Measurements from ENCODE around the gene FLYWCH1. TPM values are rescaled to one million over a fixed set of nuclear protein-coding genes. Genes with fewer than 3 reads are reported as not detected.

The FLYWCH1 gene
- total and polyA plus RNA-seq, 10 of the 15 experiments (the other 5 are each of a cell fraction or from before 2014, with no cell fraction given): 0.47 to 33.8 (median 11.2) TPM

DNA sequence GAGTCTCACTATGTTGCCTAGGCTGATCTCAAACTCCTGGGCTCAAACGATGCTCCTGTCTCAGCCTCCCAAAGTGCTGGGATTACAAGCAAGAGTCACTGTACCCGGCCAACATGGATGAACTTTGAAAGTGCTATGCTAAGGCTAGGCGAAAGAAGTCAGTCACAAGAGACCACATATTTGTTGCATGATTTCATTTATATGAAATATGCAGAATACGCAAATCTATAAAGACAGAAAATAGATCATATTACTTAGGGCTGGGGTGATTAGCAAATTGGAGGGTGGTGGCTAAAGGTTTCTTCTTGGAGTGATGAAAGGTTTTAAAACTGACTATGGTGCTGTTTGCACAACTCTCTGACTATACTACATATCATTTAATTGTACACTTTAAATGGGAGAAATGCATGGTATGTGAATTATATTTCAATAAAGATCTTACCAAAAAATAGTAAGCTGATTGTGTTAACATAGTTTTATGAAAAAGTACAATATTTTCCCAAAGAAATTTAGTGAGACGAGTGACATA is 1.2 kb upstream of the FLYWCH1 start:
- DNase-seq (ENCODE audit: low read depth, low spot score) (no peak), ATAC-seq (no peak), FAIRE-seq (no peak)
- in situ Hi-C loops (cut with MboI) (loop anchor here (5.0 kb wide), 1 partner anchor 33 kb away; no protein-coding TSS in a partner anchor), intact Hi-C loops (cut with micrococcal nuclease; ENCODE audit: unreplicated experiment) (no loop called here)
- H3K4me1 ChIP-seq (ENCODE audit: control insufficient read depth, insufficient read depth, low read length): peaks cover 9% of the 10 kb centered on the region
- H3K27ac ChIP-seq (ENCODE audit: control insufficient read depth, insufficient read depth): no peak overlapping the region
- ChIA-PET POLR2A (interaction anchor here (1.0 to 2.4 kb wide), 5 partner anchors 16 to 69 kb away, joined by 4 to 8 read pairs (median 6); partner anchors contain the start of genes FLYWCH2 and PKMYT1), CTCF (interaction anchor here (0.8 to 2.5 kb wide), 8 partner anchors 10 to 72 kb away, joined by 3 to 14 read pairs (median 6); no protein-coding TSS in a partner anchor), RAD21 (ENCODE audit: unreplicated experiment) (interaction anchor here (1.1 to 2.1 kb wide), 4 partner anchors 10 to 44 kb away, joined by 3 to 19 read pairs (median 6); partner anchors contain the start of gene FLYWCH2), SMC1A (ENCODE audit: uncharacterized antibody, unreplicated experiment) (interaction anchor here (0.6 to 1.1 kb wide), 3 partner anchors 9 to 71 kb away, joined by 3 to 5 read pairs (median 4); no protein-coding TSS in a partner anchor)
- no peak overlapping the region for H3K9ac ChIP-seq (ENCODE audit: control insufficient read depth, insufficient read depth, low read length)
- no TSS peak for BruUV-seq (replicated peaks)
- H2AFZ ChIP-seq (ENCODE audit: control insufficient read depth, low read depth, low read length): no peak overlapping the region
- TF ChIP-seq BHLHE40 (IDR thresholded peaks at IDR 0.05; ENCODE audit: borderline replicate concordance in 1 of 2, low read depth in 2 of 2, low read length in 1 of 2) (no peak), EGR1 (IDR thresholded peaks at IDR 0.05; ENCODE audit: borderline replicate concordance in 1 of 2, low read depth in 2 of 2, low read length in 2 of 2) (no peak), NFIC (IDR thresholded peaks at IDR 0.05; ENCODE audit: low read depth, low read length) (no peak), HCFC1 (IDR thresholded peaks at IDR 0.05; ENCODE audit: low read length) (no peak), POLR2AphosphoS2 (IDR thresholded peaks at IDR 0.05; ENCODE audit: low read depth, low read length) (no peak), BRCA1 (IDR thresholded peaks at IDR 0.05; ENCODE audit: low read depth, low read length) (no peak), MEF2A (IDR thresholded peaks at IDR 0.05; ENCODE audit: insufficient read depth, low read depth, low read length) (no peak)
- peaks cover 0 to 2% of the 10 kb centered on the region in 2 experiments; a peak in 1 of 4 replicates for H3K36me3 ChIP-seq (ENCODE audit: control insufficient read depth in 2 of 2, insufficient read depth in 2 of 2, low read length in 1 of 2)
- peaks cover 9% of the 10 kb centered on the region for H3K79me2 ChIP-seq (ENCODE audit: control insufficient read depth, insufficient read depth, low read length)
- no peaks in the 10 kb centered on the region for H3K9me3 ChIP-seq (replicated peaks; ENCODE audit: control insufficient read depth, insufficient read depth, low read length)
- H4K20me1 ChIP-seq (ENCODE audit: control insufficient read depth, insufficient read depth): no peaks in the 10 kb centered on the region
- H3K4me3 ChIP-seq: no peak overlapping the region
- WGBS (ENCODE audit: insufficient coverage, insufficient replicate concordance, low lambda C conversion rate, missing lambda C conversion rate): 16% methylated on average over 5 of the region's 5 CpGs
- no peak overlapping the region for H3K4me2 ChIP-seq (ENCODE audit: control insufficient read depth, insufficient read depth)
- H3K27me3 ChIP-seq (replicated peaks in 1 of 2; ENCODE audit: control insufficient read depth in 2 of 2, insufficient read depth in 2 of 2, low read length in 1 of 2): no peaks in the 10 kb centered on the region
